H54 (cell line): ENCODE measurements around the gene ZNHIT1.

Experiments
- DNase-seq: peaks from one replicate; pipeline ENCODE4 v3.0.0; 2011; ENCODE audit warnings: low spot score, mixed read lengths; ENCODE audit not compliant: insufficient read length
- FAIRE-seq: peaks from 3 replicates; lab custom pipeline; 2011; peaks lifted over from hg19 to GRCh38; lab: Jason Lieb, UNC
- POLR2A ChIP-seq: IDR thresholded peaks from 2 replicates; pipeline ENCODE4 v1.6.1; 2011; ENCODE audit warnings: low read depth, mild to moderate bottlenecking, low read length

The ZNHIT1 gene

DNA sequence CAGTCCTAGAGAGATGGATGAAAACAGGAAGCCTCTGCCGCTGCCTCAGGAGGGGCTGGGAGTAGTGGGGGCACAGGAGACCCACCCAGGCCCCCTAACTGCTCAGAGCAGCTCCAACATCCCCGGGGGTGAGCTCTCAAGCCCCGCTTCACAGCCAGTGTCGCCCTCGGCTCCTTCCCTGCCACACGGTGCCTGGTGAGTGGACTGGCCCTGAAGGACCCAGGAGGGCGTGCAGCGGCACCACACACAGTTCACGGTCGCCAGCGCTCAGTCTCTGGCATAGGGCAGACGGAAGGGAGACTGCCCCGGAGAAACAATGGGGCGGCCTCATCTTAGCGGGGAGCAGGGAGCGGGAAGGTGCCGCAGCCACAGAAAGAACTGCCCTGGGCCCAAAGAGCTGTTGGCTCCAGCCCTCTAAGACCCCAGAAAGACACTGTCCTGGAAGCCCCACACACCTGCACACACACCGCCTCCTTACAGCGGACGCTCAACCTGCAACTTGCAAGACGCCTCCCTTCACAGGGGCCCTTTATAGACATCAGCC lies 18.4 kb downstream of the ZNHIT1 start:
- no peak for FAIRE-seq
- TF ChIP-seq POLR2A, result no peak
- no peak for DNase-seq

DNA sequence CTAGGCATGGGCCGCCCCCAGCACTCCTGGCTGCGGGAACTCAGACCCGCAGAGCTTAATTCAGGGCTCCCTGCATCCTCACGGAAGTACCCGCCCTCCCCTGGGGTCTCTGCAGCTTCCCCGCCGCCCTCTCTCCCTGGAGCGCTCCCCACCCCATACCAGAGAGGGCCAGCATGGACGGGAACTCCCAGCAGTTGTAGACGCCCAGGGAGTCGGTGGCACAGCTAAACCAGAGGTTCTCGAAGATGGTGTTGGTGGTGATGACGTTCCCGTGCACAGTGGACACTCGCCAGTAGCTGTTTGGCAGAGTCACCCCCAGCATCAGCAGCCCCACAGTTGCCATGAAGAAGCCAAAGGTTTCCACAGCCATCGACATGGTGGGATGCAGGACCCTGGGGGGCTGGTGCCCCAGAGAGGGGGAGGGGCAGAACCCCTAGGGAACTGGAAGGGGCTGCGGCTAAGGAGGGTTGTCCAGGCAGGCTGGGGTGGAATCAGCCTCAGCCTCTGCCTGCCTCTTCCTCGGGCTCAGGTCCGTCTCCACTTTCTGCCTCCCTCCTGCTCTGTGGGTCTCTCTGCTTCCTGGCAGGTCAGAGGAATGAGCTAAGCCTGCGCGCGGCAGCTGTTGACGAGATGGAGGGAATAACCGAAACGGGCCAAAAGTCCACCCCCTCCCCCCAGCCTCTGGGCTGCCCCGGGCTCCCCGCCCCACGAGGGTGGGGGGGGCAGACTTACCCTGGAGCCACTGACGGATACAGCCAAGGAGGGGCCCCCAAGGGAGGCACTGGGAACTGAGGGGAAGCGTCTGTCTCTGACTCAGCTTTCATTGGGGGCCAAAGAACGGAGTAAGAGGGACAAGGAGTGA lies 19.5 kb downstream of the ZNHIT1 start, which contains the start of gene CLDN15:
TSS of gene CLDN15 (minus strand) at position 597 of the 862 bp plus-strand sequence. CDS start at position 376, 221 bp downstream.
- no peak for DNase-seq
- TF ChIP-seq POLR2A, result no peak
- FAIRE-seq, result no peak

DNA sequence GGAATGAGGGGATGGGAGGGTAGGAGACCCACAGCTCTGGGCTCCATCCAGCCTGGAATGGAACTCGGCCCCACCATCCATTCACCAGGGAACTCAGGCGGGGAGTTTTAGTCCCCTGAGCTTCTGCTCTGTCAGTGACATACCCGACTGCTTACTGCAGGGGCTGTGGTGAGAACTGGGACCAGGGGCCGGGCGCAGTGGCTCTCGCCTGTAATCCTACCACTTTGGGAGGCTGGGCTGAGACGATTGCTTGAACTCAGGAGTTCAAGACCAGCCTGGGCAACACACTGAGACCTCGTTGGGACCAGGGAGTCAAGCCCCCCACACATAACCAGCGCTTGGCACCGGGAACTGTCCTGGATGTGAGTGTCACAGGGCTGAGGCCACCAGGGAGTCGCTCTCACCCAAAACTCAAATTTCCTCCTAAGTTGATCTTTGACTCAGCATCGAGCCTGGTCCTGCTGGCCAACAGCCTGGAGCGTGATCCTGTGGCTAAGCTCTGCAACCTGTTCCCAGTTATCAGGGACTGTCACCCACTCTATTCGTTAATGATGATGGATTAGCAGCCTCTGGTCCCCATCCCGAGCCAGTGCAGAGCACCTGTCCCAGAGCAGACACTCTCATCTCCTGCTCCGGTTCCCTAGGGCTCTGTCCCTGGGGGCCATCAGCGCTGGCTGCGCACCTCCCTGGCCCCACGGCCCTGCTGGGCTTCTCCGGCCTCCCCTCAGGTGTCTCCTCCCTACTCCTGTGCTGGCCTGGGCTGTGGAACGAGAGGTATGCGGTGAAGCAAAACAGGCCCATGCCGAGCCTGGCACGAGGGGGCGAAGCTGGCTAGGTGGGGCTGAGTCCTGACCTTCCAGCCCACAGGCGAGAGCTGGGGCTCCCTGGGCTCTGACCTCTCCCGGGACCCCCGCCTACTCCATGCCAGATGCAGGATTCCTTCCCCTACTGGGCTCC lies 20.5 kb downstream of the ZNHIT1 start:
- no peak for DNase-seq
- TF ChIP-seq POLR2A, result no peak
- FAIRE-seq, result no peak

DNA sequence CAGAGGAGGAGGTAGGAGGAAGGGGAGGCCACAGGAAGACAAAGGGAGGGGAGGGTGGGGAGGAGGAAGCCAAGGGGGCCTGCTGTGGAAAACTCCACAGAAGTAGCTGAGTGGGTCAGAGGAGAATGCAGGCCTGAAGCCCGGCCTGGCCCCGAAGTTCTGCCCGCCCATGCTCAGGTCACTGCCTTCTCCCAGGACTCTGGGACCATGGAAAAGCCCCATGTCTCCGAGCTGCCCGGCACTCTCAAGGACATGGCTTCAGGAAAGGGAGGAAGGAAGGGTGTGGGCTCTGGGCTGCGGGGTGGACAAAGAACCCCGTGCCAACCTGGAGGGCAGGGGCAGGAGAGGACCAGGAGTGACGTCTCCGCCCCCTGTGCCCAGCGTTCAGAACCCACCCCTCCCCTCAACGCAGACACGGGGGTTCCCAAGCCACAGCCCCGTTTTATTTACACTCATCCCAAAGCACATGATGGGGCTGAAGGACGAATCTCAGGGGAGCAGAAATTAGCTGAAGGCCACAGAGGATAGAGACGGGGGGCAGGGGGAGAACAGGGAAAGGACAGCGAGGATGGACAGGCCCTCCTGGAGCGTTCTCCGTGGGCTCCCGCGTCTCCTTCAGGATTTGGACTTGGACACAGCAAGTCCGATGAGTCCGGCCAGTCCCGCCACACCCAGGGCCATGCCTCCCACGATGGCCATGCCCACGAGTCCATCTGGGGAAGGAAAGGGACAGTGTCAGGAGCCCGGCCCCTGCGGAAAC lies 21.4 kb downstream of the ZNHIT1 start:
- DNase-seq (no peak), FAIRE-seq (no peak)
- TF ChIP-seq POLR2A, result no peak

DNA sequence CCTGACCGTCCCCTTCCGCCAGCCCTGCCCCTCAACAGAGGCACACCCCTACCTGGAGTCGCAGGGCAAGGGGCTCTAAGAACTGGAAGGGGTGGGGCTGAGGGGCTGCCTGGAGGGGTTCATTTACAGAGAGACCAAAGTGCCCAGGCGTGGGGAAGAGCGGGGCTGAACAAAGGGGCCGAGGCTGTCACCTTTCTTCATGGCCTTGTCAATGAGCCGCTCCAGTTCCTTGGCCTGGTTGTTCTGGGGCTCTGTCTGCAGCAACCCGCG lies 21.9 kb downstream of the ZNHIT1 start:
- FAIRE-seq, result no peak
- no peak for DNase-seq
- no peak for TF ChIP-seq POLR2A

DNA sequence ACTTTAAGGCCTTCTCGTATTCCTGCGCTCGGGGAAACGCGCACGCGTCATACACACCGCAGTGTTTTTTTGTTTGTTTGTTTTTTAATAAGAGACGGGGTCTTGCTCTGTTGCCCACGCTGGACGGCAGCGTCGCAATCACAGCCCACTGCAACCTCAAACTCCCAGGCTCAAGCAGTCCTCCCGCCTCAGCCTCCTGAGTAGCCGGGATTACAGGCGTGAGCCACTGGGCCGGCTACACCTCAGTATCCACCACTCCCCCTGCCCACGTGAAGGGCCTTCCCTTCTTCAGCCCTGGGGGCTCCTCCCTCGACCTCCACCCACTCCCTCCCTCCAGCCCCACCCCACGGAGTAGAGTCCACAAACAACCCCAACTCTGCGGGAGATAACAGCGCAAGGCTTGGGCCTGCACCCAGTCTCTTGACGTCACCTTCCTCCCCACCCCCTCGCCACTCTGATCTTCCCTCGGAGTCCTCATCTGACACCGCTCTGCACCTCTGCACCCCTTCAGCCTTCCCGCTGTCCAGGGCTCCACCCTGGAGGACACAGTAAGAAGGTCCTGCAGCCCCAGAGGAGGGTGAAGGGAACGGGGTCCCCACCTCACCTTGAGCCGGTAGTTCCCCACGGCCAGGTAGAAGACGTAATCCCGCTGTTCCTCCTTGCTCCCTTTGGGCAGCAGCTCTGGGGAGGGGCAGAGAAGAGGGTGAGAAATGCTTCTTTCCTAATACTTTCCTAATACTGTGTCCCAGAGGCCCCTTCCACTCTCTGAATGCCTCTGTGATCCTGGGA lies 22.5 kb downstream of the ZNHIT1 start:
- FAIRE-seq, result no peak
- DNase-seq, result no peak
- no peak for TF ChIP-seq POLR2A

DNA sequence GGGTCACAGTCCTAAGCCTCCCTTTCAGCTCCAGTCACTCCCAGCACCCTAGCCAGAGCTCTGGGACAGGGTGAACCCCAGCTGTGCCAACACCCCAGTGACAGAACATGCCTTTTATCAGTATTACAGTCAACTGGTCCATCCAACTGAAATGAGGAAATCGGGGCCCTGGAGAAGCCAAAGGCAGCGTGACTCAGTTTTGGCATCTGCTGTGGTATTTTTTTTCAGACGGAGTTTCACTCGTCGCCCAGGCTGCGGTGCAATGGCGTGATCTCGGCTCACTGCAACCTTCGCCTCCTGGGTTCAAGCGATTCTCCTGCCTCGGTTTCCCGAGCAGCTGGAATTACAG lies 23.0 kb downstream of the ZNHIT1 start:
- no peak for DNase-seq
- no peak for FAIRE-seq
- no peak for TF ChIP-seq POLR2A

DNA sequence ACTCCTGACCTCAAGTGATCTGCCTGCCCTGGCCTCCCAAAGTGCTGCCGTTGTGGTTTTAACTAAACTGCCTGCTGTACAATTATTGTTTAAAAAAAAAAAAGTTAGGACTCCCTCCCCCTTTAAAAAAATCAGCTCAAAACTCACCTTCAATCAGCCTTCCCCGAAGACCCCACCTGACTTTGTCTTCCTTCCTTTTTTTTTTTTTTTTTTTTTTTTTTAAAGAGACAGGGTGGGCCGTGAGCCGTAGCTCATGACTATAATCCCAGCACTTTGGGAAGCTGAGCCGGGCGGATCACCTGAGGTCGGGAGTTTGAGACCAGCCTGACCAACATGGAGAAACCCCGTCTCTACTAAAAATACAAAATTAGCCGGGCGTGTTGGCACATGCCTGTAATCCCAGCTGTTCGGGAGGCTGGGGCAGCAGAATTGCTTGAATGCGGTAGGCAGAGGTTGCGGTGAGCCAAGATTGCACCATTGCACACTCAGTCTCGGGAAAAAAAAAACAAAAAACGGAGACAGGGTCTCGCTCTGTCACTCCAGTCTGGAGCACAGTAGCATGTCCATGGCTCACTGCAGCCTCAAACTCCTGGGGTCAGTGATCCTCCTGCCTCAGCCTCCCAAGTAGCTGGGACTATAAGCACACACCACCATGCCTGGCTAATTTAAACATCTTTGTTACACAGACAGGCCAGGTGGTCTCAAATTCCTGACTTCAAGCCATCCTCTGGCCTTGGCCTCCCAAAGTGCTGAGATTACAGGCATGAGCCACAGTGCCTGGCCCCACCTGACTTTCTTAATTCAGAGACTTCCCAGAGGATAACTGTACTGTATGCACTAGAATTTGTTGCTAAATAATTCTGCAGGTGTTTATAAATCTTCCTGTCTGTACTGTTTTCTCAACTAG lies 23.7 kb downstream of the ZNHIT1 start:
- no peak for DNase-seq
- TF ChIP-seq POLR2A, result no peak

DNA sequence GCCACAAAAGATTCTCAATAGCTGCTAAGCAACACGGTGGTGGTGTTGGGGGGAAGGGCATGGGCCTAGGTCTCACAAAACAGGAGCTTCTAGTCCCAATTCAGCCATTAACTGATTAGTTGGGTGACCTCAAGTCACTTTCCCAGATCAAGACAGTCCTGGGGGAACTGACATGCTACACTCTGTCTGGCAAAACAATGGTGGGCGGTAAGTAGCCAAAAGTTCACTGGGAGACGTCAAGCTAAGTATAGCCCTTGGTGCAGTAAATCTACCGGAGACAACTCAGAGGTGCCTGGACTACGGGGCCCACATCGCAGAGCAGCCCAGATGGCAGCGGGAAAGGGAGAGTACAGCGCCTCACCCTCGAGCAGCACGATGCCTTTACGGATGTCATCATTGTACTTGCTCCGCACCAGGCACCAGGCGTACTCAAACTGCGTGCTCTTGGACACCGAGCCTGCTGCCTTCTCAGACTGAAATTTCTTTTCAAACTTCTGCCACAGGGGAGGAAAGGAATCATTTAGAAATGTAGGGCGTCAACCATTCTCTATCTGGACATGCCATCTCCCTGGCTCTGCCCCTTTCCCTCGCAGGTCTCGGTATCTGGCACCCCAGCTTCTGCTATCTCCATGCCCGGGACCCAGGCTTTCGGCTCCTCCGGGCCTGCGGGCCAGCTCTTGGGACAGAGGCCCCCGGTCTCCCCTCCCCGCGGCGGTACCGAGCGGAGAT lies 25.8 kb downstream of the ZNHIT1 start:
- FAIRE-seq (no peak), DNase-seq (no peak)
- no peak for TF ChIP-seq POLR2A

More for the DNA sequence above, 23.7 kb downstream of the ZNHIT1 start:
- no peak for FAIRE-seq

DNA sequence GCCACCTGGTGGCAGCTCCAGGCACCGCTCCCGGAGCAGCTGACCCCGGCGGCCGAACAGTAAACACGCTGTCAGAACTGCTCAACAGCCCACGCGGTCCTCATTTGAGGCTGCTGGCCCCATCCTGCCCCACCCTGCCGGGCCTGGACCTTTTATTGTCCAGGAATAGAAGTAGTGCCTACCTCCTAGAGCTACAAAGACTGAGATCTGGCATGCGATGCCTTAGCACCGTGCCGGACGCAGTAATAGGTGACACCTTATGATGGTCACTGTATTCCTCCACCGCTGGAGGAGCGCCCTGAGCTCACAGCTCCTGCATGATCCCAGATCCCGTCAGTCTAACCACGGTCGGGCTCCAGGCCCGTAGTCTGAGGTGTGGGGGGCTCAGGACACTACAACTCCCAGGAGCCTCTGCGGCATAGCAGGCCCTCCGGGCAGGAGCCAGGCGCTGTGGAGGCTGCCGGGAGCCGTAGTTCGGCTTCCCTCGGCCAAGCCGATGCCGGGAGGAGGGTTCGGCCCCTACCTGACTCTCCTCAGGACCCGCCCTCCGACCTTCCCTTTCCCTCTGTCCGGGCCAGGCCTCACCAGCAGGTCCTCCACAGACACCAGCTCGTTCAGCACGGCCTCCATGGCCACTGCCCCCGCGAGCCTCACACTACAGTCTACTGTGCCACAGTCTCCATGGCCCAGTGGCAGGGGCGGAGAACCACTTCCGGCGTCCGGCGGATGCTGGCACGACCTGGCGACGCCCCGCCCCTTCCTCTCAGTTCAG lies 26.6 kb downstream of the ZNHIT1 start, which contains the start of gene FIS1:
TSS of gene FIS1 (minus strand) at position 707 of the 772 bp plus-strand sequence. CDS start at position 630, 77 bp downstream.
- TF ChIP-seq POLR2A, result no peak; the same call in 1 of the 2 replicates
- no peak for FAIRE-seq
- peak; percentile 95 for DNase-seq

DNA sequence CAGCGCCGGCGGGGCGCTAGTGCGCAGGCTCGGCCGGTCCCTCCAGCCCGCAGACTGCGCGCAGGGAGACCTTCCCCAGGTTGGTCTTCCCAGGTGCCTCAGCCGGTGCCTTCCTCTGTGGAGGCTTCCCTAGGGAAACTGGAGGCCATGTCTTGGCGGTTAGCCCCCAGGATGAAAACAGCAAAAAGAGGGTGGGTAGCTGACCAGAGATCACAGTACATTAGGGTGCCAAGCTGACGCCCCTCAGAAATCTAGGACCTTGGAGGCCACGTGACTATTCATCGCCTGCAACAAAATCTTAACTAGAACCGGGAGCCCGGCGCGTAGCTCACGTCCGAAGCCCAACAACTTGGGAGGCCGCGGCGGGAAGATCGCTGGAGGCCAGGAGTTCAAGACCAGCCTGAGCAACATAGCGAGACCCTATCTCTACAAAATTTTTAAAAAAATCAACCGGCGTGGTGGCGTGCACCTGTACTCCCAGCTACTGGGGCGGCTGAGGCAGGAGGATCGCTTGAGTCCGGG lies 27.2 kb downstream of the ZNHIT1 start:
- DNase-seq, result no peak
- peak; percentile 67; the same call in 1 of the 2 replicates for TF ChIP-seq POLR2A
- no peak for FAIRE-seq
